Activated CD4-positive, alpha-beta T cell treated with anti-CD3 and anti-CD28 coated beads, Interleukin-2, amount 10 ng/mL, durations not matched to agents 7 days and 5 days (primary cell): ENCODE data around the gene UQCRHL. TPM values are rescaled to one million over a fixed set of nuclear protein-coding genes. Genes with fewer than 3 reads are reported as not detected.
"Not testable (repeated sequence)": the region's sequence is repeated elsewhere in the genome, so short reads cannot be mapped to it uniquely, and the experiment has no call there.

Experiments used
- CTCF ChIA-PET: fragments of 350-600 bp; sonication (Branson Sonifier 250); formaldehyde crosslinking; loops from one replicate; lab custom pipeline; 2021; ENCODE audit warnings: antibody characterized with exemption; lab: Charles Lee
- POLR2A ChIA-PET: fragments of 350-600 bp; sonication (Branson Sonifier 250); formaldehyde crosslinking; loops from one replicate; lab custom pipeline; 2021; ENCODE audit warnings: antibody characterized with exemption; lab: Charles Lee
- DNase-seq: peaks from one replicate; pipeline ENCODE4 v3.0.0-alpha.2; 2020
- H3K27ac Mint-ChIP-seq: one replicate; pipeline ENCODE4 v1.8.0; 2021; ENCODE audit warnings: mild to moderate bottlenecking, moderate library complexity, mixed read lengths
- H3K27me3 Mint-ChIP-seq: one replicate; pipeline ENCODE4 v1.8.0; 2021; ENCODE audit warnings: mixed read lengths
- H3K36me3 Mint-ChIP-seq: one replicate; pipeline ENCODE4 v1.8.0; 2021; ENCODE audit warnings: low read depth, mixed read lengths
- H3K4me1 Mint-ChIP-seq: one replicate; pipeline ENCODE4 v1.8.0; 2021; ENCODE audit warnings: mixed read lengths
- H3K4me3 Mint-ChIP-seq: one replicate; pipeline ENCODE4 v1.8.0; 2021; ENCODE audit warnings: mild to moderate bottlenecking, moderate library complexity, mixed read lengths
- H3K9me3 Mint-ChIP-seq: one replicate; pipeline ENCODE4 v1.8.0; 2021; ENCODE audit warnings: mixed read lengths
- total RNA-seq, 2 experiments: library from RNA; stranded (reverse); gene quantifications; one replicate each; pipeline ENCODE4 v1.2.3, GENCODE V29; 2021

UQCRHL gene
- total RNA-seq, 2 experiments from 2014 or later: 1.1 to 1.8 TPM

GRCh38 chr1:15847100-15847892 is 39.8 kb upstream of the UQCRHL start, which contains the start of gene SPEN:
Gene SPEN (plus strand): TSS chr1:15847707. CDS start chr1:15848068, 361 bp downstream.
- ChIA-PET CTCF (interaction anchor here (0.5 to 1.3 kb wide), 8 partner anchors 9 to 307 kb away, joined by 3 to 6 read pairs (median 4); no protein-coding TSS in a partner anchor), POLR2A (interaction anchor here (0.5 to 1.0 kb wide), 5 partner anchors 11 to 120 kb away, joined by 3 to 5 read pairs (median 3); no protein-coding TSS in a partner anchor)
- Mint-ChIP-seq H3K9me3 (no peaks in the 10 kb centered on the region), H3K4me1 (peaks cover 47% of the 10 kb centered on the region), H3K36me3 (peaks cover 13% of the 10 kb centered on the region), H3K27me3 (no peaks in the 10 kb centered on the region), H3K4me3 (peak within 1 kb of the TSS; percentile 96), H3K27ac (peak within 1 kb of the TSS; percentile 97)
- peak; percentile 97 for DNase-seq

- H3K4me3 Mint-ChIP-seq: peak overlapping the region; percentile 91
- H3K36me3 Mint-ChIP-seq: peaks cover 11% of the 10 kb centered on the region
- H3K27me3 Mint-ChIP-seq, H3K9me3 Mint-ChIP-seq, POLR2A ChIA-PET, DNase-seq: not testable (repeated sequence)
- H3K27ac Mint-ChIP-seq: peak overlapping the region; percentile 97
- CTCF ChIA-PET: interaction anchor here (1.1 to 1.4 kb wide), 2 partner anchors 12 to 14 kb away, joined by 3 read pairs; no protein-coding TSS in a partner anchor
- H3K4me1 Mint-ChIP-seq: peaks cover 36% of the 10 kb centered on the region
Measured at GRCh38 chr1:15846056-15846455, 38.6 kb upstream of the UQCRHL start.

GRCh38 chr1:15843826-15844572 is 36.5 kb upstream of the UQCRHL start:
- peaks cover 5% of the 10 kb centered on the region for H3K36me3 Mint-ChIP-seq
- no peaks in the 10 kb centered on the region for H3K9me3 Mint-ChIP-seq
- H3K4me1 Mint-ChIP-seq: peaks cover 21% of the 10 kb centered on the region
- ChIA-PET POLR2A (no interaction called here), CTCF (interaction anchor here (0.6 to 1.7 kb wide), 3 partner anchors 11 to 133 kb away, joined by 3 to 4 read pairs (median 3); no protein-coding TSS in a partner anchor)
- no peak overlapping the region for H3K4me3 Mint-ChIP-seq
- no peak for DNase-seq
- H3K27me3 Mint-ChIP-seq: no peaks in the 10 kb centered on the region
- H3K27ac Mint-ChIP-seq: no peak overlapping the region

GRCh38 chr1:15838721-15839120 is 31.3 kb upstream of the UQCRHL start:
- H3K9me3 Mint-ChIP-seq: no peaks in the 10 kb centered on the region
- H3K36me3 Mint-ChIP-seq: peaks cover 2% of the 10 kb centered on the region
- H3K27ac Mint-ChIP-seq: no peak overlapping the region
- no peak for DNase-seq
- H3K4me1 Mint-ChIP-seq: peaks cover 17% of the 10 kb centered on the region
- no peak overlapping the region for H3K4me3 Mint-ChIP-seq
- ChIA-PET CTCF (interaction anchor here (1.4 to 2.0 kb wide), 4 partner anchors 9 to 127 kb away, joined by 3 to 6 read pairs (median 4); partner anchors contain the start of gene SPEN), POLR2A (no interaction called here)
- H3K27me3 Mint-ChIP-seq: no peaks in the 10 kb centered on the region

GRCh38 chr1:15837931-15838330 is 30.5 kb upstream of the UQCRHL start:
- H3K27ac Mint-ChIP-seq: peak overlapping the region; percentile 9
- POLR2A ChIA-PET: no interaction called here

GRCh38 chr1:15836772-15837669 is 29.6 kb upstream of the UQCRHL start:
- Mint-ChIP-seq H3K36me3 (peaks cover 5% of the 10 kb centered on the region), H3K4me1 (peaks cover 24% of the 10 kb centered on the region), H3K27me3 (no peaks in the 10 kb centered on the region), H3K4me3 (peak overlapping the region; percentile 90), H3K27ac (peak overlapping the region; percentile 98), H3K9me3 (no peaks in the 10 kb centered on the region)
- peak; percentile 29 for DNase-seq
- ChIA-PET POLR2A (interaction anchor here (0.6 kb wide), 1 partner anchor 39 kb away, joined by 6 read pairs; no protein-coding TSS in a partner anchor), CTCF (interaction anchor here (0.5 to 1.5 kb wide), 5 partner anchors 12 to 827 kb away, joined by 3 to 5 read pairs (median 3); no protein-coding TSS in a partner anchor)

More at GRCh38 chr1:15837931-15838330, 30.5 kb upstream of the UQCRHL start:
- DNase-seq: no peak
- no peak overlapping the region for H3K4me3 Mint-ChIP-seq
- H3K9me3 Mint-ChIP-seq: no peaks in the 10 kb centered on the region
- H3K4me1 Mint-ChIP-seq: peaks cover 21% of the 10 kb centered on the region
- H3K36me3 Mint-ChIP-seq: peaks cover 5% of the 10 kb centered on the region
- H3K27me3 Mint-ChIP-seq: no peaks in the 10 kb centered on the region
- CTCF ChIA-PET: interaction anchor here (1.4 to 2.0 kb wide), 5 partner anchors 10 to 128 kb away, joined by 3 to 6 read pairs (median 4); partner anchors contain the start of gene SPEN

- CTCF ChIA-PET: interaction anchor here (0.7 to 1.5 kb wide), 4 partner anchors 11 to 827 kb away, joined by 3 to 6 read pairs (median 4); partner anchors contain the start of gene SPEN
- H3K27me3 Mint-ChIP-seq, POLR2A ChIA-PET, DNase-seq, H3K9me3 Mint-ChIP-seq, H3K36me3 Mint-ChIP-seq: not testable (repeated sequence)
- Mint-ChIP-seq H3K4me1 (peaks cover 30% of the 10 kb centered on the region), H3K27ac (peak overlapping the region; percentile 98), H3K4me3 (peak overlapping the region; percentile 90)
Measured at GRCh38 chr1:15836511-15836771, 29.0 kb upstream of the UQCRHL start.

GRCh38 chr1:15835741-15836510 is 28.5 kb upstream of the UQCRHL start:
- peaks cover 9% of the 10 kb centered on the region for H3K36me3 Mint-ChIP-seq
- H3K4me1 Mint-ChIP-seq: peaks cover 30% of the 10 kb centered on the region
- no peaks in the 10 kb centered on the region for H3K9me3 Mint-ChIP-seq
- peak overlapping the region; percentile 90 for H3K4me3 Mint-ChIP-seq
- POLR2A ChIA-PET: no interaction called here
- no peaks in the 10 kb centered on the region for H3K27me3 Mint-ChIP-seq
- peak overlapping the region; percentile 98 for H3K27ac Mint-ChIP-seq
- DNase-seq: peak; percentile 99
- CTCF ChIA-PET: interaction anchor here (0.7 to 1.5 kb wide), 3 partner anchors 11 to 826 kb away, joined by 3 to 6 read pairs (median 5); partner anchors contain the start of gene SPEN

- Mint-ChIP-seq H3K27me3 (no peaks in the 10 kb centered on the region), H3K36me3 (peaks cover 9% of the 10 kb centered on the region), H3K9me3 (no peaks in the 10 kb centered on the region), H3K4me3 (peak overlapping the region; percentile 90), H3K27ac (peak overlapping the region; percentile 98), H3K4me1 (peaks cover 35% of the 10 kb centered on the region)
- POLR2A ChIA-PET: no interaction called here
- peak; percentile 41 for DNase-seq
- CTCF ChIA-PET: interaction anchor here (1.0 kb wide), 1 partner anchor 12 kb away, joined by 6 read pairs; the partner anchor contains the start of gene SPEN
Measured at GRCh38 chr1:15835205-15835740, 27.8 kb upstream of the UQCRHL start.

- H3K27ac Mint-ChIP-seq: peak overlapping the region; percentile 98
Measured at GRCh38 chr1:15834406-15835204, 27.2 kb upstream of the UQCRHL start.

More at GRCh38 chr1:15834406-15835204, 27.2 kb upstream of the UQCRHL start:
- H3K9me3 Mint-ChIP-seq: no peaks in the 10 kb centered on the region
- ChIA-PET CTCF (interaction anchor here (0.6 to 2.4 kb wide), 5 partner anchors 12 to 375 kb away, joined by 3 to 10 read pairs (median 4); no protein-coding TSS in a partner anchor), POLR2A (interaction anchor here (0.6 to 1.0 kb wide), 3 partner anchors 13 to 142 kb away, joined by 3 to 4 read pairs (median 3); partner anchors contain the start of gene SPEN)
- peaks cover 41% of the 10 kb centered on the region for H3K4me1 Mint-ChIP-seq
- DNase-seq: peak; percentile 91
- H3K27me3 Mint-ChIP-seq: no peaks in the 10 kb centered on the region
- H3K4me3 Mint-ChIP-seq: peak overlapping the region; percentile 90
- peaks cover 9% of the 10 kb centered on the region for H3K36me3 Mint-ChIP-seq
